ENCODE measurements around the gene PACSIN2. TPM values are rescaled to one million over a fixed set of nuclear protein-coding genes. Genes with fewer than 3 reads are reported as not detected.
"Not testable (repeated sequence)": the region's sequence is repeated elsewhere in the genome, so short reads cannot be mapped to it uniquely, and the experiment has no call there.

PACSIN2 gene
- total RNA-seq, 3 donors from 2014 or later: 24.5 to 30.2 (median 28.1) TPM

DNA sequence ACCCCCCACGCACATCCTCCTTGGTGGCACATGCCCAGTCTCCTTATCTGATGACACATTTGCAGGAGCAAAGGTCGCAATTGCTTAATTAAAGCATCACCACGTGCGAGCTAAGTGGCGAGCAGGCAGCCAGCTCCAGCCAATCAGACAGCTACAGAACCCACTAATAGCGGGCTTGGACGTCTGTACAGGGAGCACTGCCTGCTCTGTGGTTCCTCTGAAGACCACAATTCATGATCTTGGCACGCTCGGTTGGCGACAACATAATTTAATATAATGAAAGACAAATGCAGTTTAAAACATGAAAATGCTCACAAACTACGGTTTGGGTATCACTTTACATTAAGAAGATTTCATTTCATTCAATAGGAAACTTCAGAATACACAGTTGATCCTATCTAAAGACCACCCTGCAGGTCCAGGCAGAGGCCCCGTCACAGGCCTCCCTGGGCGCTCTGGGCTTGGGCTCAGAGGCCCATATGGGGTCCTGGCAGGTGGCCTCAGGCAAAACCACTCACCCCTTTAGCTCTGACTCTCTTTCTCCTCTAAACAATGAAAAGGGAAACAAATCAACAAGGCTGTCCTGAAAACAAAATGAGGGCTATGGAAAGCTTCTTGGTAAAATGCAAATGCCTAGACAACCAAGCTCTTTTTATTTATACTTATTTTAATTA, 10.4 kb downstream of the PACSIN2 start:
- H3K4me3 Mint-ChIP-seq: no peak overlapping the region
- no peaks in the 10 kb centered on the region for H3K27me3 Mint-ChIP-seq (ENCODE audit: low read depth)
- DNase-seq (no peak), ATAC-seq (no peak)
- no peaks in the 10 kb centered on the region for H3K9me3 Mint-ChIP-seq
- H3K4me1 Mint-ChIP-seq (ENCODE audit: low read depth): peaks cover 78% of the 10 kb centered on the region
- no peaks in the 10 kb centered on the region for H3K36me3 Mint-ChIP-seq (ENCODE audit: insufficient read depth)

- no peaks in the 10 kb centered on the region for H3K9me3 Mint-ChIP-seq
These were observed 12.8 kb downstream of the PACSIN2 start for GRCh38 chr22:43002202-43002586.

GRCh38 chr22:43001271-43002201, 13.4 kb downstream of the PACSIN2 start:
- no peak for DNase-seq
- Mint-ChIP-seq H3K27me3 (ENCODE audit: low read depth) (no peaks in the 10 kb centered on the region), H3K4me1 (ENCODE audit: low read depth) (peaks cover 81% of the 10 kb centered on the region), H3K36me3 (ENCODE audit: insufficient read depth) (peaks cover 2% of the 10 kb centered on the region), H3K4me3 (no peak overlapping the region), H3K9me3 (no peaks in the 10 kb centered on the region)
- ATAC-seq: no peak

More at GRCh38 chr22:43002202-43002586, 12.8 kb downstream of the PACSIN2 start:
- Mint-ChIP-seq H3K4me1 (ENCODE audit: low read depth) (peaks cover 86% of the 10 kb centered on the region), H3K27me3 (ENCODE audit: low read depth) (no peaks in the 10 kb centered on the region), H3K36me3 (ENCODE audit: insufficient read depth) (peaks cover 2% of the 10 kb centered on the region), H3K4me3 (no peak overlapping the region)
- ATAC-seq (no peak), DNase-seq (no peak)

DNA sequence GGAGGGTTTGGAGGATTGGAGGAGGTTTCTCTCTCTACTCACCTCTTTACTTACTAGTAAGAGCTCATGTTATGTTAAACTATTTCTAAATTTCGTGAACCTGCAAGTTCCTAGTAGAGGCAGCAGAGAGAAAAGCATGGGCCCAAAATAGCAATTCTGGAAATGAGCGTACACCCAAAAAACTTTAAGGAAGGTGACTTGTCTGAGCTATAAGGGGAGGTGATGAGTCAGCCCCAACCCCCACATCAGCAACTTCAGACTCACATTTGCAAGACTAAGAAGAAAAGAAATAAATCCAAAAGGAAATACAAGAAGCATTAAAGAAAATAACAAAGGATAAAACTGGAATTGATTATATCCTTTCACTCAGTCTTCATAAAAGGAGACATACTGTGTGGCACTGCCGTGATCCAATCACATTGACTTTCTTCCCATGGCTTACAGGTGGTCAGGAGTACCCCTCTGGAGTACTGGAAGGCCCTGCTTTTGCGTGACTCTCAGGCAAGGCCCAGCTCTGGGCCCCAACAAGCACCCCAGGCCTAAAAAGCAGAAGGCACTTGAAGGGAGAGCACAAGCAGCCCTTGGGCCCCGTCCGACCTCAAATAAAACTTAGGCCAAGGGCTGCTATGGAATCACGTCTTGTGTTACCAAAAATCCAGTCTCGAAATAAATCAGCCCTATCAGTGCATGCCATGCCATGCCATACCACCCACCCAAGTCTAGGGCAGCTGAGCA, 14.3 kb downstream of the PACSIN2 start:
- Mint-ChIP-seq H3K36me3 (ENCODE audit: insufficient read depth) (peaks cover 2% of the 10 kb centered on the region), H3K9me3 (no peaks in the 10 kb centered on the region), H3K4me1 (ENCODE audit: low read depth) (peaks cover 72% of the 10 kb centered on the region), H3K4me3 (peak overlapping the region; percentile 20), H3K27me3 (ENCODE audit: low read depth) (no peaks in the 10 kb centered on the region)
- DNase-seq (no peak), ATAC-seq (peak; percentile 88 to 90)

DNA sequence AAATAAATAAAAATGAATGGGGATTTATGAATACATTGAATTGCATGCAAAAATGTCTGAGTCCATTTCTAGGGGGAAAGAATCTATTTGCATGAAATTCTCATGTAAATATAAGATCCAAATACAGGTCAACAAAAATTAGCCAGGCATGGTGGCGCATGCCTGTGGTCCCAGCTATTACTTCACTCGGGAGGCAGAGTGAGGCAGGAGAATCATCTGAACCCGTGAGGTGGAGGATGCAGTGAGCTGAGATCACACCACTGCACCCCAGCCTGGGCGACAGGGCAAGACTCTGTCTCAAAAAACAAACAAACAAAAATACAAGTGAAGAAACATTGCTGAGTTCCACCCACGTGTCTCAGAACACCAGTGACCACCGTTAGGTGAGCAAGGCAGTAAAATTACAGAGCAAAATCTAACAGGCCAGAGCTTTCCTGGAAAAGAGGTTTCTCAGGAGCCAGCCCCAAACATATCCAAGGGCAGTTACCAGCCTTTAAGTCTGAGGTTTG, 17.3 kb downstream of the PACSIN2 start:
- H3K4me3 Mint-ChIP-seq: no peak overlapping the region

DNA sequence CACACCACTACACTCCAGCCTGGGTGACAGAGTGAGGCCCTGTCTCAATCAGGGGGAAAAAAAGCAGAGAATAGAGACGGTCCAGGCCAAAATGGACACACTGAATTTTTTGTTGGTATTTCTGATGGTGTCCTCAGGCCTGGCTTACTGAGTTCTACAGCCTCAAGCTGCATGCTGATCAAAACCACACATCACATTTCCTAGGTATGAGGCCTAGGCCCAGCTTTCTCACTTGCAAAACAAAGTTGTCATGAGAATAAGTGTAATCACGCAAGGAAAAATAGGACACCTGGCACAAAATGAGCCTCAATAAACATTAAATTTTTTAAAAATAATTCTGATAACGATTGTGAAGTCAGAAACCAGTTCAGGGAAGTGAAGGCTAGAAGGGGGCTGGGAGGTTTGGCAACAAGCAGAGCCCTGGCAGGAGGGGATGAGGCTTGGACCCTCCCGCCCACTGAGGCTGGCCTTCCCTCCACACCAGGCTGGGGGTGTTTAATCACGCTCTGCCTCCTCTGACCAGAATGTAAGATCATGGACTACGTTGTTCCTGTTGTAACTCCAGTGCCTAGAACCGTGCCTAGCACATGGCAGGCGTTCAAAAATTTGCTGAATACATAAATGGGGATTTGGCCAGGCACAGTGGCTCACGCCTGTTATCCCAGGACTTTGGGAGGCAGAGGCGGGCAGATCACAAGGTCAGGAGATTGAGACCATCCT, 18.1 kb downstream of the PACSIN2 start:
- DNase-seq (no peak), ATAC-seq (no peak)
- H3K36me3 Mint-ChIP-seq (ENCODE audit: insufficient read depth): peaks cover 5% of the 10 kb centered on the region
- H3K27me3 Mint-ChIP-seq (ENCODE audit: low read depth): no peaks in the 10 kb centered on the region
- H3K9me3 Mint-ChIP-seq: no peaks in the 10 kb centered on the region
- H3K4me3 Mint-ChIP-seq: no peak overlapping the region
- peaks cover 51% of the 10 kb centered on the region for H3K4me1 Mint-ChIP-seq (ENCODE audit: low read depth)

More for the DNA sequence above, 17.3 kb downstream of the PACSIN2 start:
- Mint-ChIP-seq H3K27me3 (ENCODE audit: low read depth) (no peaks in the 10 kb centered on the region), H3K9me3 (no peaks in the 10 kb centered on the region), H3K4me1 (ENCODE audit: low read depth) (peaks cover 59% of the 10 kb centered on the region), H3K36me3 (ENCODE audit: insufficient read depth) (peaks cover 5% of the 10 kb centered on the region)
- DNase-seq: no peak
- no peak for ATAC-seq

GRCh38 chr22:42995654-42996053, 19.3 kb downstream of the PACSIN2 start:
- not testable (repeated sequence) for H3K4me3 Mint-ChIP-seq; ATAC-seq; H3K36me3 Mint-ChIP-seq (ENCODE audit: insufficient read depth); DNase-seq; H3K9me3 Mint-ChIP-seq; H3K27me3 Mint-ChIP-seq (ENCODE audit: low read depth)
- H3K4me1 Mint-ChIP-seq (ENCODE audit: low read depth): peaks cover 43% of the 10 kb centered on the region

DNA sequence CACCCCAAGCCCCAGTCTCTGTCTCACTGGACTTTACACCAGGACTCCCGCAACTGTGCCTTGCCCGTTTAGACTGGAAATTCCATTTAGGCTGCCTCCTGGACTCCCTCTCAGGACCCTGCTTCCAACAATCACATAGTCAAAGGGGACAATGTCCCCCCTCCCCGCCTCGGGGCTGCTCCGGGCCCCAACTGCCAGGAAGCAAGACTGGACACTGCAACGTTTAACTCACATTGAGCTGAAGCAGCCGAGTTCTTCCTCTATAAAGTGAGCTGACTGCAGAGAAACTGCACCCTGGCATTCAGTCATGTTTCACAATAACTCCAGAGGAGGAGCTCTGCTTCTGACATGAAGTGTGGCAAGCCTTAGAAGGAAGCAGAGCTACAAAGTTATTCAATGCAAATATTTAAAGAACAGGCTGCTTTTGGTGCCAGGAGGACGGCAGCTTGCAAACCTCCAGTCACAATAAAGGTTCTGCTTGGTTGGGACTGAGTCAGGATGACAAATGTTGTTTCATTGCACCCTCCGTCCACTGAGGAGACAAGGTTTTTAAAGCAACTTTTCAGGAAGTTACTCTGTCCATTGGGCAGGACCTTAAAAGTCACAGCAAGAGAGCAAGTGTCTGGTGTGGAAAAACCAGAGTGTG, 19.9 kb downstream of the PACSIN2 start:
- Mint-ChIP-seq H3K27me3 (ENCODE audit: low read depth) (no peaks in the 10 kb centered on the region), H3K4me1 (ENCODE audit: low read depth) (peaks cover 40% of the 10 kb centered on the region), H3K4me3 (no peak overlapping the region), H3K36me3 (ENCODE audit: insufficient read depth) (peaks cover 5% of the 10 kb centered on the region), H3K9me3 (no peaks in the 10 kb centered on the region)
- DNase-seq: no peak
- no peak for ATAC-seq

- no peak for ATAC-seq
- H3K9me3 Mint-ChIP-seq: no peaks in the 10 kb centered on the region
- H3K4me1 Mint-ChIP-seq (ENCODE audit: low read depth): peaks cover 39% of the 10 kb centered on the region
These were observed 20.6 kb downstream of the PACSIN2 start for GRCh38 chr22:42994276-42994916.

GRCh38 chr22:42993651-42994275, 21.2 kb downstream of the PACSIN2 start:
- Mint-ChIP-seq H3K36me3 (ENCODE audit: insufficient read depth) (peaks cover 5% of the 10 kb centered on the region), H3K4me3 (no peak overlapping the region), H3K4me1 (ENCODE audit: low read depth) (peaks cover 33% of the 10 kb centered on the region), H3K27me3 (ENCODE audit: low read depth) (no peaks in the 10 kb centered on the region), H3K9me3 (no peaks in the 10 kb centered on the region)
- DNase-seq (no peak), ATAC-seq (no peak)

More at GRCh38 chr22:42994276-42994916, 20.6 kb downstream of the PACSIN2 start:
- no peak overlapping the region for H3K4me3 Mint-ChIP-seq
- H3K27me3 Mint-ChIP-seq (ENCODE audit: low read depth): no peaks in the 10 kb centered on the region
- peaks cover 5% of the 10 kb centered on the region for H3K36me3 Mint-ChIP-seq (ENCODE audit: insufficient read depth)
- DNase-seq: no peak

DNA sequence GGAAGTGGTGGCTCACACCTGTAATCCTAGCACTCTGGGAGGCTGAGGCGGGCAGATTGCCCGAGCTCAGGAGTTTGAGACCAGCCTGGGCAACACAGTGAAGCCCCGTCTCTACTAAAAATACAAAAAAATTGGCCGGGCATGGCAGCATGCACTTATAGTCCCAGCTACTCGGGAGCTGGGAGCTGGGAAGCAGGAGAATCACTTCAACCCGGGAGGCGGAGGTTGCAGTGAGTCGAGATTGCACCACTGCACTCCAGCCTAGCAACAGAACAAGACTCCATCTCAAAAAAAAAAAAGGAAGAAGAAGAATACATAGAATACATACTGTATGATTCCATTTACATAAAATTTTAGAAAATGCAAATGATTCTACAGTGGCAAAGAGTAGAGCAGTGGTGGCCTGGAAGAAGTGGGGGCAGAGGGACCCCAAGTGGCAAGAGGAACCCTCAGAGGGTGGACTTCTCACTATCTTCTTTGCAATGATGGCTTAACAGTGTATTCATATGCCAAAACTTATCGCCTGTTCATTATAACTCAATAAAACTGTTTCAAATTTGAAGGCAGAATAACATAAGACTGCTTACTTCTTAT, 22.0 kb downstream of the PACSIN2 start:
- ATAC-seq (no peak), DNase-seq (no peak)
- H3K27me3 Mint-ChIP-seq (ENCODE audit: low read depth): no peaks in the 10 kb centered on the region
- peaks cover 25% of the 10 kb centered on the region for H3K4me1 Mint-ChIP-seq (ENCODE audit: low read depth)
- H3K9me3 Mint-ChIP-seq: no peaks in the 10 kb centered on the region
- H3K36me3 Mint-ChIP-seq (ENCODE audit: insufficient read depth): peaks cover 2% of the 10 kb centered on the region
- no peak overlapping the region for H3K4me3 Mint-ChIP-seq

DNA sequence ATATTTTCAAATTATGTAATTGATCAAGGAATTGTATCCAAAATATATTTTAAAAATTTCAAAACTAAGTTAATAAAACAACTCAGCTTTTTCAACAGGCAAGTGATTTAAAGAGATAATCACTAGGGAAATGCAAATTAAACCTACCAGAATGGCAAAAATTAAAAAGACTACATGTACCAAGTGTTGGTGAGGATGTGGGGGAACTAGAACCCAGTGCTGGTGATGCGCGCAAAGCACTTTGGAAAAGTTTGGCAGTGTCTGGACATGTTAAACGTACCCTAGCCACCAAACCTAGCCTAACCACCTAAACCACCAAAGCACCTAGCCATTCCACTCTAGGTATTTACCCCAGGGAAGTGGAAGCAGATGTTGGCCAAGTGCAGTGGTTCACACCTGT, 22.9 kb downstream of the PACSIN2 start:
- Mint-ChIP-seq H3K36me3 (ENCODE audit: insufficient read depth) (peaks cover 2% of the 10 kb centered on the region), H3K4me3 (no peak overlapping the region), H3K9me3 (no peaks in the 10 kb centered on the region), H3K4me1 (ENCODE audit: low read depth) (peaks cover 21% of the 10 kb centered on the region), H3K27me3 (ENCODE audit: low read depth) (no peaks in the 10 kb centered on the region)
- ATAC-seq: no peak
- DNase-seq: no peak

Data from activated T-cell treated with anti-CD3 and anti-CD28 coated beads, Interleukin-2, amount 50 U/mL, for 4 hours (primary cell).